HCT116 (cell line): ENCODE data around the gene ZEB2. TPM values are rescaled to one million over a fixed set of nuclear protein-coding genes. Genes with fewer than 3 reads are reported as not detected.

Experiments used
- ATAC-seq: fragments of 200-7000 bp; cut with Tn5 transposase; 2 replicates; pipeline ENCODE4 v1.9.1; 2020; ENCODE audit warnings: mild to moderate bottlenecking, moderate library complexity
- BruUV-seq: library from RNA; stranded (reverse); fragments of 400-500 nt; replicated peaks from 2 replicates; lab custom pipeline; 2021; lab: Mats Ljungman, UMichigan
- CTCF ChIA-PET: fragments of 300-600 bp; sonication (Branson Sonifier 250); formaldehyde crosslinking; loops from one replicate; lab custom pipeline; 2021; ENCODE audit warnings: antibody characterized with exemption; lab: Charles Lee
- POLR2A ChIA-PET: fragments of 300-600, 350-600 bp; sonication (Branson Sonifier 250); formaldehyde crosslinking; loops from one replicate; lab custom pipeline; 2021; ENCODE audit warnings: antibody characterized with exemption; lab: Charles Lee
- RAD21 ChIA-PET, 2 experiments: fragments of 300-600 bp; sonication (Branson Sonifier 250); formaldehyde crosslinking; loops; one replicate each; lab custom pipeline; 2023; ENCODE audit warnings: low total read pairs in 2 of 2; ENCODE audit not compliant: uncharacterized antibody in 2 of 2, unreplicated experiment in 2 of 2, low non-redundant PET in 1 of 2; lab: Charles Lee
- DNase-seq: peaks from one replicate; pipeline ENCODE4 v3.0.0-alpha.2; 2010; ENCODE audit warnings: low read depth, low spot score
- H2AFZ ChIP-seq: fragments of 200-600 bp; shearing (Covaris generic), sonication (generic); 2 replicates; pipeline ENCODE4 v1.6.1; 2017; ENCODE audit warnings: low read depth, mixed run types, mixed read lengths, antibody characterized with exemption, low read length; ENCODE audit not compliant: poor library complexity, severe bottlenecking
- H3K27ac ChIP-seq: 2 replicates; pipeline ENCODE4 v1.5.1; 2012; ENCODE audit warnings: low read depth, low read length
- H3K27me3 ChIP-seq: fragments of 200-600 bp; sonication (generic); 2 replicates; pipeline ENCODE4 v1.6.1; 2016; ENCODE audit warnings: mixed run types, low read length, mixed read lengths; ENCODE audit not compliant: insufficient read depth
- H3K36me3 ChIP-seq, 2 experiments: fragments of 200-500 bp in 1 of 2; fragments of 200-600 bp in 1 of 2; sonication (Bioruptor generic) in 1 of 2; sonication (generic) in 1 of 2; 2 replicates each; pipeline versions ENCODE4 v1.5.1 to v1.6.1; 2014 to 2016; ENCODE audit warnings: low read length in 2 of 2, inconsistent platforms in 1 of 2, mixed read lengths in 1 of 2, mixed run types in 1 of 2; ENCODE audit not compliant: insufficient read depth in 2 of 2, control insufficient read depth in 1 of 2
- H3K4me1 ChIP-seq, 2 experiments: fragments of 200-600 bp in 1 of 2; sonication (generic) in 1 of 2; 2 replicates each; pipeline versions ENCODE4 v1.5.1 to v1.6.1; 2012 to 2017; ENCODE audit warnings: low read length in 2 of 2, inconsistent platforms in 1 of 2, mild to moderate bottlenecking in 1 of 2, mixed read lengths in 1 of 2, mixed run types in 1 of 2, moderate library complexity in 1 of 2; ENCODE audit not compliant: insufficient read depth in 2 of 2, control insufficient read depth in 1 of 2
- H3K4me2 ChIP-seq: fragments of 200-600 bp; sonication (generic); 2 replicates; pipeline ENCODE4 v1.6.1; 2017; ENCODE audit warnings: mixed run types, low read length, mixed read lengths
- H3K4me3 ChIP-seq, 2 experiments: fragments of 200-600 bp in 1 of 2; sonication (generic) in 1 of 2; replicated peaks in 1 of 2; 2 replicates each; pipeline ENCODE4 v1.5.1; 2011 to 2016; ENCODE audit warnings: low read length in 2 of 2, control low read depth in 1 of 2, low read depth in 1 of 2, mild to moderate bottlenecking in 1 of 2, mixed read lengths in 1 of 2, mixed run types in 1 of 2
- H3K79me2 ChIP-seq: fragments of 200-600 bp; sonication (generic); 2 replicates; pipeline ENCODE4 v1.6.1; 2017; ENCODE audit warnings: mild to moderate bottlenecking, mixed run types, low read length, moderate library complexity, mixed read lengths; ENCODE audit not compliant: insufficient read depth
- H3K9ac ChIP-seq: fragments of 200-600 bp; sonication (generic); 2 replicates; pipeline ENCODE4 v1.6.1; 2016; ENCODE audit warnings: low read length, mixed read lengths
- H3K9me2 ChIP-seq: fragments of 200-600 bp; sonication (generic), shearing (Covaris generic); 2 replicates; pipeline ENCODE4 v1.6.1; 2017; ENCODE audit warnings: mixed run types, mild to moderate bottlenecking, moderate library complexity; ENCODE audit not compliant: insufficient read depth
- H3K9me3 ChIP-seq, 2 experiments: fragments of 200-500 bp in 1 of 2; fragments of 200-600 bp in 1 of 2; sonication (Bioruptor generic) in 1 of 2; sonication (generic) in 1 of 2; 2 replicates each; pipeline ENCODE4 v1.6.1; 2014 to 2017; ENCODE audit warnings: low read length in 2 of 2, mixed read lengths in 2 of 2, inconsistent platforms in 1 of 2, low read depth in 1 of 2, mild to moderate bottlenecking in 1 of 2, mixed run types in 1 of 2, moderate library complexity in 1 of 2; ENCODE audit not compliant: control insufficient read depth in 1 of 2, insufficient read depth in 1 of 2
- H4K20me1 ChIP-seq: fragments of 200-600 bp; sonication (generic), shearing (Covaris generic); 2 replicates; pipeline ENCODE4 v1.6.1; 2017; ENCODE audit warnings: mixed run types, mild to moderate bottlenecking, moderate library complexity; ENCODE audit not compliant: insufficient read depth
- CBX3 ChIP-seq: IDR thresholded peaks from 2 replicates; pipeline ENCODE4 v1.6.1; 2012; ENCODE audit warnings: low read depth
- CEBPB ChIP-seq: IDR thresholded peaks from 2 replicates; pipeline ENCODE4 v1.6.1; 2012; ENCODE audit warnings: low read depth
- ELF1 ChIP-seq: IDR thresholded peaks from 2 replicates; pipeline ENCODE4 v1.6.1; 2012; ENCODE audit warnings: low read depth, borderline replicate concordance
- EZH2 ChIP-seq: fragments of 200-600 bp; sonication (generic); IDR thresholded peaks from 2 replicates; pipeline ENCODE4 v1.6.1; 2017; ENCODE audit warnings: antibody characterized with exemption, mixed run types
- FOSL1 ChIP-seq: IDR thresholded peaks from 2 replicates; pipeline ENCODE4 v1.6.1; 2012; ENCODE audit warnings: low read depth
- JUND ChIP-seq: IDR thresholded peaks from 2 replicates; pipeline ENCODE4 v1.6.1; 2012
- POLR2A ChIP-seq: IDR thresholded peaks from 2 replicates; pipeline ENCODE4 v1.7.0; 2011; ENCODE audit warnings: borderline replicate concordance; ENCODE audit not compliant: insufficient read depth, insufficient read length; ENCODE audit errors: extremely low read depth
- RAD21 ChIP-seq: IDR thresholded peaks from 2 replicates; pipeline ENCODE4 v1.6.1; 2012; ENCODE audit warnings: low read depth, mild to moderate bottlenecking
- SIN3A ChIP-seq: IDR thresholded peaks from 2 replicates; pipeline ENCODE4 v1.6.1; 2012; ENCODE audit warnings: low read depth
- SP1 ChIP-seq: IDR thresholded peaks from 2 replicates; pipeline ENCODE4 v1.6.1; 2012; ENCODE audit warnings: low read depth
- SRF ChIP-seq: IDR thresholded peaks from 2 replicates; pipeline ENCODE4 v1.6.1; 2012; ENCODE audit warnings: low read depth
- TCF7L2 ChIP-seq: IDR thresholded peaks from 2 replicates; pipeline ENCODE4 v1.7.0; 2011; ENCODE audit warnings: borderline replicate concordance, inconsistent platforms; ENCODE audit not compliant: insufficient read depth, insufficient read length; ENCODE audit errors: extremely low read depth
- YY1 ChIP-seq: IDR thresholded peaks from 2 replicates; pipeline ENCODE4 v1.6.1; 2011; ENCODE audit warnings: low read length, low read depth, moderate library complexity, mild to moderate bottlenecking; ENCODE audit not compliant: insufficient replicate concordance; ENCODE audit errors: extremely low read depth
- ZFX ChIP-seq: fragments of 450-650 bp; IDR thresholded peaks from 2 replicates; pipeline ENCODE4 v1.6.1; 2017
- ZNF274 ChIP-seq: fragments of 200-500 bp; sonication (Bioruptor generic); IDR thresholded peaks from 2 replicates; pipeline ENCODE4 v1.6.1; 2014; ENCODE audit warnings: mild to moderate bottlenecking, low read depth, low read length, inconsistent platforms
- intact Hi-C: fragments of 100-400 bp; cut with micrococcal nuclease; formaldehyde crosslinking; loops from 2 replicates; pipeline ENCODE4 v1.10.0; 2022
- total RNA-seq: library from RNA; stranded (reverse); gene quantifications from one replicate; pipeline ENCODE4 v1.2.1, GENCODE V29; 2021; ENCODE audit not compliant: unreplicated experiment
- TF ChIP-seq, protein P1 (sequence below), 3 experiments: fragments of 200-600 bp in 1 of 3; sonication (generic) in 1 of 3; IDR thresholded peaks in 2 of 3; conservative IDR thresholded peaks in 1 of 3; 2 replicates each; pipeline ENCODE4 v1.5.1; 2012 to 2017; ENCODE audit warnings: low read depth in 2 of 3, low read length in 2 of 3, antibody characterized with exemption in 1 of 3, borderline replicate concordance in 1 of 3, control low read depth in 1 of 3, mild to moderate bottlenecking in 1 of 3, mixed read lengths in 1 of 3, mixed run types in 1 of 3, moderate library complexity in 1 of 3; ENCODE audit not compliant: insufficient read depth in 1 of 3
- TF ChIP-seq, protein P2 (sequence below): IDR thresholded peaks from 2 replicates; pipeline ENCODE4 v1.6.1; 2012
- TF ChIP-seq, protein P3 (sequence below): IDR thresholded peaks from 2 replicates; pipeline ENCODE4 v1.6.1; 2012

Gene ZEB2
- total RNA-seq, 1 experiment from 2014 or later, result 0.81 TPM

DNA sequence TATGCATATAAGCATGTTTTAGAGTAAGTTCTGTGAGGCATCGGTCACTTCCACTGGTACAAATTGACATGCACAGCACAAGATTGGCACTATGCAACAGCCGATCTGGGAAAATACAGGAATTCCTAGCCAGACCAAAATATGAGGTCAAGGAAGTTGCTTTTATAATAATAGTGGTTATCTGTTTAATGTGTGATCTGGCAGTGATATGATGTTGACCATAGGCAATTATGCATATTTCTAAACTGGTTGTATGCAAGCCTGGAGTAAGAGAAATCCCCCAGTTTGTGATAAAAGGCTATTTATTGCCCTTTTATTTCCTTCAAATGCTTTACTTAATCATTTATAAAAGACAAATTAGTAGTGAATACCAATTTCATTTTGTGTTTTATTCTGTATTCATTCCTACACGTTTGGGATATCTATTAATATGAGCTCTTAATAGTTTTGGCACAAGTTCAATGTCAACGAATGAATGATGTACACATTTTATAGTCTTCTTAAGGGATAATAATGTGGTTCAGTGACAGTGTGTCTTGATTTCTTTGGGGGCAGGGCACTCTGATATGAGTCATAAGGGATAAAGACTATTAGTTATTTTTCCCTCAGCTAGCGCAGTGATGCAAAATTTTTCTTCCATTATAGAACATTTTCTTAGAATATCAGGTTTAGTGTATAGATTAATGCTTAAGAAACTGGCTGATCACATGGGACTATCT, 34.7 kb upstream of the ZEB2 start:
- ATAC-seq, result no peak
- Histone ChIP-seq H3K27ac (no peak overlapping the region), H3K27me3 (no peaks in the 10 kb centered on the region), H2AFZ (no peak overlapping the region), H3K4me2 (no peak overlapping the region), H3K79me2 (no peaks in the 10 kb centered on the region), H3K9me3 (no peaks in the 10 kb centered on the region), H3K9ac (no peak overlapping the region), H3K36me3 (no peaks in the 10 kb centered on the region), H3K9me2 (no peaks in the 10 kb centered on the region), H4K20me1 (no peaks in the 10 kb centered on the region), H3K4me1 (no peaks in the 10 kb centered on the region), H3K4me3 (no peak overlapping the region)
- ChIA-PET POLR2A (no interaction called here), RAD21 (no interaction called here), CTCF (no interaction called here)
- intact Hi-C loops, result no loop called here
- no peak for DNase-seq
- no TSS peak for BruUV-seq
- TF ChIP-seq CEBPB, result no peak
- TF ChIP-seq JUND, result no peak
- TF ChIP-seq SIN3A, result no peak
- no peak for TF ChIP-seq POLR2A
- TF ChIP-seq ZNF274, result no peak
- TF ChIP-seq, all 23 proteins: peak for 0

DNA sequence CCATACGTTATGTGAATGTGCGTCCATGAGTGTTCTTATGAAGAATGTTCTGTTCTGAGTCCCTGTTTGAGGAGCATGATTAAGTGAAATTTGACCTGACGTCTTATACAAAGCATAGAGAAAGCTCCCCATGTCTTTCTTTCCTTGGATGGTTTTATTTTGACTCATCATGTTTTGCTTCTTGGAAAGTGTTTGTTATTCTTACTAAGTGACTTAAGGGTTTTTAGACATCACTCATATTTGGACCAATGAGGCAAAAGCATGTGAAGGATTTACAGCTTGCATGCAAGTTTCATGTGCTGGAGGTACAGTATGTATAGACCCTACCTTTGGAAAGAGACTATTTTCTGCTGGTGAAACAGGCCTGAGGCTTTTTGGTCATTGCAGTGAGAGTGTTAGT, 33.5 kb upstream of the ZEB2 start:
- Histone ChIP-seq H3K4me2 (no peak overlapping the region), H3K9ac (no peak overlapping the region), H2AFZ (no peak overlapping the region), H3K36me3 (no peaks in the 10 kb centered on the region), H3K79me2 (no peaks in the 10 kb centered on the region), H4K20me1 (no peaks in the 10 kb centered on the region), H3K9me2 (no peaks in the 10 kb centered on the region), H3K27ac (no peak overlapping the region), H3K9me3 (no peaks in the 10 kb centered on the region), H3K27me3 (no peaks in the 10 kb centered on the region), H3K4me1 (no peaks in the 10 kb centered on the region), H3K4me3 (no peak overlapping the region)
- no TSS peak for BruUV-seq
- ATAC-seq (no peak), DNase-seq (no peak)
- POLR2A ChIA-PET, result no interaction called here
- CTCF ChIA-PET, result no interaction called here
- intact Hi-C loops, result no loop called here
- RAD21 ChIA-PET, result no interaction called here
- no peak for TF ChIP-seq SRF
- no peak for TF ChIP-seq YY1
- no peak for TF ChIP-seq SP1
- no peak for TF ChIP-seq CEBPB
- no peak for TF ChIP-seq ZFX
- no peak for TF ChIP-seq JUND
- TF ChIP-seq SIN3A, result no peak
- no peak for TF ChIP-seq EZH2
- no peak for TF ChIP-seq FOSL1
- no peak for TF ChIP-seq CBX3
- TF ChIP-seq RAD21, result no peak
- no peak for TF ChIP-seq ELF1
- TF ChIP-seq, protein P1, sequence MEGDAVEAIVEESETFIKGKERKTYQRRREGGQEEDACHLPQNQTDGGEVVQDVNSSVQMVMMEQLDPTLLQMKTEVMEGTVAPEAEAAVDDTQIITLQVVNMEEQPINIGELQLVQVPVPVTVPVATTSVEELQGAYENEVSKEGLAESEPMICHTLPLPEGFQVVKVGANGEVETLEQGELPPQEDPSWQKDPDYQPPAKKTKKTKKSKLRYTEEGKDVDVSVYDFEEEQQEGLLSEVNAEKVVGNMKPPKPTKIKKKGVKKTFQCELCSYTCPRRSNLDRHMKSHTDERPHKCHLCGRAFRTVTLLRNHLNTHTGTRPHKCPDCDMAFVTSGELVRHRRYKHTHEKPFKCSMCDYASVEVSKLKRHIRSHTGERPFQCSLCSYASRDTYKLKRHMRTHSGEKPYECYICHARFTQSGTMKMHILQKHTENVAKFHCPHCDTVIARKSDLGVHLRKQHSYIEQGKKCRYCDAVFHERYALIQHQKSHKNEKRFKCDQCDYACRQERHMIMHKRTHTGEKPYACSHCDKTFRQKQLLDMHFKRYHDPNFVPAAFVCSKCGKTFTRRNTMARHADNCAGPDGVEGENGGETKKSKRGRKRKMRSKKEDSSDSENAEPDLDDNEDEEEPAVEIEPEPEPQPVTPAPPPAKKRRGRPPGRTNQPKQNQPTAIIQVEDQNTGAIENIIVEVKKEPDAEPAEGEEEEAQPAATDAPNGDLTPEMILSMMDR (IDR thresholded peaks at IDR 0.05 in 2 of 3, conservative IDR thresholded peaks at IDR 0.05 in 1 of 3; ENCODE audit: borderline replicate concordance in 1 of 3, insufficient read depth in 1 of 3, low read depth in 2 of 3, low read length in 2 of 3), result no peak
- TF ChIP-seq TCF7L2, result no peak
- TF ChIP-seq, protein P2, sequence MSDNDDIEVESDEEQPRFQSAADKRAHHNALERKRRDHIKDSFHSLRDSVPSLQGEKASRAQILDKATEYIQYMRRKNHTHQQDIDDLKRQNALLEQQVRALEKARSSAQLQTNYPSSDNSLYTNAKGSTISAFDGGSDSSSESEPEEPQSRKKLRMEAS, result no peak
- TF ChIP-seq, protein P3, sequence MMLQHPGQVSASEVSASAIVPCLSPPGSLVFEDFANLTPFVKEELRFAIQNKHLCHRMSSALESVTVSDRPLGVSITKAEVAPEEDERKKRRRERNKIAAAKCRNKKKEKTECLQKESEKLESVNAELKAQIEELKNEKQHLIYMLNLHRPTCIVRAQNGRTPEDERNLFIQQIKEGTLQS, result no peak
